GM12865 (cell line): ENCODE data around the gene FANCC.

Source experiments
- DNase-seq: peaks from one replicate; pipeline ENCODE4 v3.0.0; 2010; ENCODE audit warnings: low read depth
- H3K4me3 ChIP-seq: 2 replicates; pipeline ENCODE4 v1.5.1; 2011; ENCODE audit warnings: mild to moderate bottlenecking, low read depth, low read length, control low read depth
- TF ChIP-seq, protein P1 (sequence below): IDR thresholded peaks from 2 replicates; pipeline ENCODE4 v1.5.1; 2011; ENCODE audit warnings: low read length, control low read depth, low read depth, inconsistent platforms; ENCODE audit not compliant: insufficient read depth; ENCODE audit errors: missing control alignments

The FANCC gene

DNA sequence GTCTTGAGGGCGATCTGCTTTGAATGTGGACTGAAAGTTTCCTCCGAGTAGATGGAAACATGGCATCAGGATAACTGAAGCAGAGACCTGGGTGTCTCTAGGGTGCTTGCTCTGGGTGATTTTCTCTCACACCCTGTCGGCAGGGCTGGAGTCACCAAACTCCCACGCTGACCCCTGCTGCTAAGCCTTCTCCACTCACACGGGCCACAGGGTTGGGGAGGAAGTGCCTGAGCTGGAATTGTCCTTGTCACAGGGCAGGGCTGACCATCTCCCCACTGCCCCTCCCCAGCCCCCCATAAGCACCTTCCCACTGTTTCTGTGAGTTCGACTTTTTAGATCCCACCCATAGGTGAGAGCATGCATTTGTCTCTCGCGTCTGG lies 212.9 kb downstream of the FANCC start:
- TF ChIP-seq, protein P1, sequence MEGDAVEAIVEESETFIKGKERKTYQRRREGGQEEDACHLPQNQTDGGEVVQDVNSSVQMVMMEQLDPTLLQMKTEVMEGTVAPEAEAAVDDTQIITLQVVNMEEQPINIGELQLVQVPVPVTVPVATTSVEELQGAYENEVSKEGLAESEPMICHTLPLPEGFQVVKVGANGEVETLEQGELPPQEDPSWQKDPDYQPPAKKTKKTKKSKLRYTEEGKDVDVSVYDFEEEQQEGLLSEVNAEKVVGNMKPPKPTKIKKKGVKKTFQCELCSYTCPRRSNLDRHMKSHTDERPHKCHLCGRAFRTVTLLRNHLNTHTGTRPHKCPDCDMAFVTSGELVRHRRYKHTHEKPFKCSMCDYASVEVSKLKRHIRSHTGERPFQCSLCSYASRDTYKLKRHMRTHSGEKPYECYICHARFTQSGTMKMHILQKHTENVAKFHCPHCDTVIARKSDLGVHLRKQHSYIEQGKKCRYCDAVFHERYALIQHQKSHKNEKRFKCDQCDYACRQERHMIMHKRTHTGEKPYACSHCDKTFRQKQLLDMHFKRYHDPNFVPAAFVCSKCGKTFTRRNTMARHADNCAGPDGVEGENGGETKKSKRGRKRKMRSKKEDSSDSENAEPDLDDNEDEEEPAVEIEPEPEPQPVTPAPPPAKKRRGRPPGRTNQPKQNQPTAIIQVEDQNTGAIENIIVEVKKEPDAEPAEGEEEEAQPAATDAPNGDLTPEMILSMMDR = no peak
- DNase-seq = no peak
- H3K4me3 ChIP-seq = no peak overlapping the region

DNA sequence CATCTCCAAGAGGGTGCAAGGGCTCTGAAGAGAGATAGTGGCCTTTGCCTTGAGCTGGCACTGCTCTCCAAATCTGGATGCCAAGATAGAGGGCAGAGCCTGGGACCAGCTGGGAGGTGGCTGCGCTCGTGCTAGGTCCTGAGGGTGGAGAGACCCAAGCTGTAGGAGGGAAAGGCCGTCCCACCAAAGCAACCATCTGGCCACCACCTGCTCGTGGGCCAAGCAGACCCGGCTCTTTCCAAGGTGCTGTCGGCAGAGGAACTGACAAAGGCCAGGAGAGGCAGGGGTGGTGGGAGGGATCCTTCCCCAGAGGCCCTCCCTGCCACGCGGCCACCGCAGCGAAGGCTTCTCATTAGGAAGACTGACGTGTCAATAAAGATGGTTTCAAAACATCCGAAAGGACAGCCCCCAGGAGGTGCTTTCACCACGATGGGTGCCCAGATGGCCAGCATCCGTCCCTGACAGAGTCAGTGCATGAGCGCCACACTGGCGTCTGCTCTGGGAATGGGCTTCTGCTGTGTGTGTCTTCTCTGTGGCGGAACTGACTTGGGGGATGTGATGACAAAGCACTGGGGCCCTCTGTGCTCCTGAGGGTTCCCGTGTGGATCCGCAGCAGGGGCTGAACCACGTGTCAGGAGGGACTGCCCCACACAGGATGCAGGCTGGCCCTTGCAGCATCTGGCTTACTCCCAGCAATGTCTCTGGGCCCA lies 213.5 kb downstream of the FANCC start:
- TF ChIP-seq, protein P1 = no peak
- no peak for DNase-seq
- no peak overlapping the region for H3K4me3 ChIP-seq

GRCh38 chr9:95103281-95103771 lies 214.2 kb downstream of the FANCC start:
- H3K4me3 ChIP-seq = no peak overlapping the region
- TF ChIP-seq, protein P1 = no peak
- no peak for DNase-seq

- DNase-seq = no peak
- H3K4me3 ChIP-seq = no peak overlapping the region
- TF ChIP-seq, protein P1 = no peak
These were observed 214.9 kb downstream of the FANCC start for GRCh38 chr9:95102572-95102971.

GRCh38 chr9:95102001-95102433 lies 215.5 kb downstream of the FANCC start:
- DNase-seq = no peak
- TF ChIP-seq, protein P1 = no peak
- no peak overlapping the region for H3K4me3 ChIP-seq

- TF ChIP-seq, protein P1 = no peak
- H3K4me3 ChIP-seq = no peak overlapping the region
- DNase-seq = no peak
These were observed 216.2 kb downstream of the FANCC start for GRCh38 chr9:95101326-95101725.
